ENCODE data around the gene SASH1.

SASH1 gene

DNA sequence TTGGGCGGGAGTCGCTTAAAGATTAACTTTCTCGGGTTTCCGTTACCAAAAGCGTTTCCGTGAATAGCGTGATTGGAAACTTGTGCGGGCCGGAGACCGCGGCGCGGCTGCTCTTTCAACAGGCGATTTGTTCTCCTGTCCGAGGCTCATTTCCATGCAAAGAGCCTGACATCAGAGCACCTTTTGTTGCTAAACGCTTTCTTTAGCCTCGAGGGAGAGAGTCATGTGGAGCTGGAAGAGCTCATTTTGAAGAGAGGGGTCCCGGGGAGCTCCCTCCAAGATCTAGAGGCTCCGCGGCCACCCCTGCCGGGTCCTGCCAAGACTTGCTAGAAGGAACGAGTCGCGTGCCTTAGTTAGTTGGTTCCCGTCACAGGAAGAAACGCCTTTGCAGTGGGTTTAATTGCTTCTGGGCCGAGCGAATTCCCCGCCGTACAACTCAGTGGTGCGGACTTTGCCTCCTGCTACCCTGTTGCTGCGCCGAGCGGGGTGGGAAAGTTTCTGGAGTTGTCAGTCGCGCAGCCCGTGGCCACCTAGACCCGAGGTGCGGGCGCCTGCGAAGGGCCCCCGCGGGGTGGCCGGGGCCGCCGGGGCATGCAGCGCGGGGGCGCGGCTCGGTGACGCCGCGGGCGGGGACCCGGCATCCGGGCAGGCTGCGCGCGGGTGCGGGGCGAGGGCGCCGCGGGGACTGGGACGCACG, at the start of gene SASH1:
TSS of gene SASH1 (plus strand) at position 489 of the 697 bp plus-strand sequence. CDS start 230 bp downstream, outside the sequence.
- no peak for FAIRE-seq

DNA sequence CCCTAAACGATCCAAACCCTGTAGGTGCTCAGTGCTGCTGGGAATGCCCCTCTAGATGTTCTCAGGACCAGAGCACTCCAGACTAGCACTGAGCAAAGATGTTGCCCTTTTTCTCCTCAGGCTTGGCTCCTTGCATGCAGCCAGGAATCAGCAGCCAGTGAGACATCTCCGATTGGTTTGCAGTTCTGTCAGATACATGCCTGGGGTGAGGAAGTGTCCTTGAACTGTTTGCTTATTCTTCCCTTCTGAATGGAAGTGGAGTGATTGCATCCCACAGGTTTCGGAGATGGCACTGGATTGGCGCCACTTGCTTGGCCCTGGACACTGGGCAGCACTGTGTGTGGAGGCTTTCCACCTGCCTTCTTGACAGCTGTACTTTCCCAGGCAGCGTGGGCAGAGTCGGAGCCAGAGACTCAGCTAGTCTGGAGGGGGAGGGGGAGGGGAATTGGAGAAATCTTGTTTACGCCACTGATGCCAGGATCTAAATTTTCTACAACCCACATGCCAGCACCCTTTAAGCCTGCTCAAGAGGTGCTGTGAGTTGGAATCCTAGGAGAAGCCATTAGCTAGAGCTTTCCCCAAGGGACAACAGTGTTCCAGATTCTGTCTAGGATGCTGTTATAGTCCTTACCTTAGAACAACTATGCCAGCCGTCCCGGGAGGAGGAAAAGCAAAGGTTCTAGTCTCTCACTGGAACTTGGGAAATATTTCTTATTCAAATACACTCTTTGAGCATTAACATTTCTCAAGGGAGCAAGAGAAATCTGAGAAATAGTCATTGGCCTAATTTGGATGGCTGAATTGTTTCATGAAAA, 49.2 kb upstream of the SASH1 start:
- FAIRE-seq: no peak

DNA sequence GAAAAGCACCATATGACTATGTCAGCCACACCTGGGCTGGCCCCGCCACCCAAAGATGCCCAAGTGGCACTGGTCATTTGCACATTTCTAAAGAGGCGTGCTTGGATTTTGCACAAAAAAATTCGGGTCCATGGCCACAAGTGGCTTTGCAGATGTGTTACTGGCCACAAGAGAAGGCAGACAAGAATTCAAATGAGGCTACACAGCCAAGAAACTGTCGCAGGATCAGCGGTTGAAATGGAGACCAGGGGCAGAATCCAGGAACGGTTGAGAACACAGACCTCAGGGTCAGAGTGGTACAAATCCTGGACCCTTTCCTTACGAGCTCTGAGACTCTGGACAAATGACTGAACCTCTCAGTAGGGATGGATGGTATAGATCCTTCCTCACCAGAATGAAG, 48.6 kb upstream of the SASH1 start:
- FAIRE-seq: no peak

DNA sequence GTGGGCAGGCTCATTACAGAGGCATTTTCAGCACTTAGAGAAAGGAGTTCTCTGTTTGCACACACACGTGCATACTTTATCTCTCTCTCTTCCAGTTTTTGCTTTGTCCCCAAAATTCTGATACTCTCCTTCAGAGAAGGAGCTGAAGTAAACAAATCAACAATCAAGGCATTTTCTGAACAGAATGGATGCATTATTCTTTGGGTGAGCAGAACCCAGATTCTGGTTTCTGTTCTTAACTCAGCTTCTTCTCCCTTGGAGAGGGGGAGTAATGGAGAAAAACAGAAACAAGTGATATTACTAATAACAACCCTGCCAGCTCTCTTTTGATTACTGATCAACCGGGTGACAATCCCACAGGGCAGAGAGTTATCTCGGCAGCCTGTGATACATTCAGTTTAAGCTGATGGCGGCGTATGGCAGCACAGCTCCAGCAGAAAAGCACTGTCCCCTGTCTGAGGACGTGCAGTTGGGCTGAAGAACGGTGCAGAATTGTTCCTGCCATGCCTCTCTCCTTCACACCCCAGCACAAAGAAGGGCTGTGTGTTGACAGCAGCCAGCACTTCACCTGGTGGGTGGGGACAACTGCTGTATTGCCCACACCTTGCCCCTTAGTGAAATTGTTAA, 47.3 kb upstream of the SASH1 start:
- no peak for FAIRE-seq

DNA sequence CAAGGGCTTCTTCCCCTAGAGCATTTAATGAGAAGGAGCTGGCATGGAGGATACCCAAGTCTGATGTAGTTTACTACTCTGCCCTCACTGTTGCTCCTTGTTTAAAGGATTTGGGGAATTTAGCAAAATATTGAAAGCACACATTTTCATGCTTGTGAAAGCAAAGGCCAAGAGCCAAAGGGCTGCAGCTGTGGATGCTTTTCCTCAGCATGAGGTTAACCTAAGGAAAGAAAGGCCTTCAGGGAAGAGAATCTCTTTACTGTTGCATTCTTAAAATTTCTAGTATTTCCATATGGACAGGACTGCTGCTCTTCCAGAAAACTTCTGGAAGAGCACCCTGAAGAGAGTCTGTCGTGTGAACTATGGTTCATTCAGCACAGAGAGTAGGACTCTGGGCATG, 45.9 kb upstream of the SASH1 start:
- no peak for FAIRE-seq

DNA sequence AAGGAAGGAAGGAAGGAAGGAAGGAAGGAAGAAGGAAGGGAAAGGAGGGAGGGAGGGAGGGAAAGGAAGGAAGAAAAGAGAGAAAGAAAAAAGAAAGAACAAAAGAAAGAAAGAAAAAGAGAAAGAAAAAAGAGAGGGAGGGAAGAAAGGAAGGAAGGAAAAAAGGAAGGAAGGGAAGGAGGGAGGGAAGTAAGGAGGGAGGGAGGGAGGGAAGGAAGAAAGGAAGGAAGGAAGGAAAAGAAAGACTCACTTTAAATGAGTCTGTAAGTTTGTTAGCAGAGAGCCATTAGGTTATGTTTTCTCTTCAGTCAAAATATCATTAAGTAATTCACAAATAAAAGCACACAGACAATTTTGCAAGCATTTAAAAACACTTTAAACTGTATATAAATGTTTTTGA, 44.0 kb upstream of the SASH1 start:
- no peak for FAIRE-seq

DNA sequence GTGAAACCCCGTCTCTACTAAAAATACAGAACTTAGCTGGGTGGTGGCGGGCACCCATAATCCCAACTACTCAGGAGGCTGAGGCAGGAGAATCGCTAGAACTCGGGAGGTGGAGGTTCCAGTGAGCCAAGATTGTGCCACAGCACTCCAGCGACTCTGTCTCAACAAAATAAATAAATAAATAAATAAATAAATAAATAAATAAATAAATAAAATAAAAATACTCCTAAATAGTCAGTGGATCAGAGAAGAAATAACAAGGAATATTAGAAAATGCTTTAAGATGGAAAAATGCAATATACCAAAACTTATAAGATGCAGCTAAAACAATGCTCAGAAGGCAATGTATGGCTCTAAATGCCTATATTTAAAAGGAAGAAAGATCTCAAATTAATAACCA, 39.0 kb upstream of the SASH1 start:
- no peak for FAIRE-seq

DNA sequence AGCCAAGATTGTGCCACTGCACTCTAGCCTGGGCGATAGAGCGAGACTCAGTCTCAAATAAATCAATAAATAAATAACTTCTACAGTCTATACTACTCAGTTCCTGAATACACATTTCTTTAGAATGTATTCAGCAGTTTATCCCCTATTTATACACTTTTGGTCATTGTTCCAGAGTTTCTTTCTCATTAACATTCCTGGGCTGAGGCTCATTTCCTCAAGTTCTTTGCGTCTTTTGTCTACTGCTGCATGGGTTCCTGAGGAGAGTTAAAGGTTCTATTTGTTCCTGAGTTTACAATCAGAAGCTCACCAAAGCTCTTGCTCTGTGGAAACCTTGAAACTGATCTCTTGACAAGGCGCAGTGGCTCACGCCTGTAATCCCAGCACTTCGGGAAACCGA, 37.7 kb upstream of the SASH1 start:
- FAIRE-seq: no peak

DNA sequence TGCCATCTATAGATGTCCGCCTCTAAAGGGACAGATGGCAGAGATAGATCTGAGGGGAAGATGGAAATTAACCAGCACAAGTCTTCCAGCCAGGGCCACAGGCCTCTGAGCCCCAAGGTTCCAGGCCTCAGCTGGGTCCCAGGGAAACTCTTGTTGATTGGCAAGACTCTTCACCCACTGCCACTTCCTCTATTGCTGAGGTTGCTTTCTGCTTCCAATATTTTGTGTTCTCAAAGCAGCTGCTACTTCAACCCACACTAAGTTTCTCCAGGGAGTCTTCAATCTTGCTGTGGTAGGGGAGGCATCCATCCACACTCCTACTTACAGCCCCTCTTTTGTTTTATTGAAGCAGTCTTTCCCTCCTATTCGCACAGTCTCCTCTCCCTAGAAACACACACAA, 36.4 kb upstream of the SASH1 start:
- FAIRE-seq: no peak

DNA sequence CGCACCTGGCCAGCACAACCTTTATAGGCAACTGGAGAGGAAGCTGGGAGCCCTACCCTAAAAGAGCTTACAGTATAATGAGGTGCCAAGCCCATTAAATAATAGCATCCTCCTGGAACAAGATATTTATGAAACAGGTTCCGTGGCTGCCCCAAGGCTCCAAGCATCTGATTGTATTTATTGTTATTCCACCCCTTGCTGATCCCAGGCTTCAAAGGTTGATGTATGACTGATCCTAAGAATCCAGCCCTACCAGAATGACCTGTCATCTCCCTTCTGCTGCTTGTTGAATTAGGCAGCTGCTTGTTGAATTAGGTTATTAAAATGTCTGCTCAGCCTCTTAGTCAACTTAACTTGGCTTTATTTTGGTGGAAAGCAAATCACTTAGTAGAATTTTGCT, 35.2 kb upstream of the SASH1 start:
- FAIRE-seq: no peak

DNA sequence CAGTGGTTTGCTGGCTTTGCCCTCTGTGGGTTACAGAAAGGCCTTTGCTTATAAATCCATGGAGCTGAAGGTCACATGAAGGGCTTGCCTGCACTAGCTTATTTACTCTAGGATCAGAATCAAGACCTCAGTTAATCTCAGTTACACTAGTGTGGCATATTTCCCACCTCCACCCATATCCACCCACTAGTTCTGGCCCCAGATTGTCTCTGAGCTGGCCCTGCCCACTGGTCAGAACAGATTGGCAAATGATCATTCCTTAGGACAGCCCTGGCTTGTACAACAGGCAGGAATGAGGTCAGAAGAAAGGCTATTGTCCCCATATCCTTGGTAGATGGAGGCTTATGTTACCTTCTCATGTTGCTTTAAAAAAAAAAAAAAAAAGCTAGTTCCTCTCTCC, 33.3 kb upstream of the SASH1 start:
- no peak for FAIRE-seq

DNA sequence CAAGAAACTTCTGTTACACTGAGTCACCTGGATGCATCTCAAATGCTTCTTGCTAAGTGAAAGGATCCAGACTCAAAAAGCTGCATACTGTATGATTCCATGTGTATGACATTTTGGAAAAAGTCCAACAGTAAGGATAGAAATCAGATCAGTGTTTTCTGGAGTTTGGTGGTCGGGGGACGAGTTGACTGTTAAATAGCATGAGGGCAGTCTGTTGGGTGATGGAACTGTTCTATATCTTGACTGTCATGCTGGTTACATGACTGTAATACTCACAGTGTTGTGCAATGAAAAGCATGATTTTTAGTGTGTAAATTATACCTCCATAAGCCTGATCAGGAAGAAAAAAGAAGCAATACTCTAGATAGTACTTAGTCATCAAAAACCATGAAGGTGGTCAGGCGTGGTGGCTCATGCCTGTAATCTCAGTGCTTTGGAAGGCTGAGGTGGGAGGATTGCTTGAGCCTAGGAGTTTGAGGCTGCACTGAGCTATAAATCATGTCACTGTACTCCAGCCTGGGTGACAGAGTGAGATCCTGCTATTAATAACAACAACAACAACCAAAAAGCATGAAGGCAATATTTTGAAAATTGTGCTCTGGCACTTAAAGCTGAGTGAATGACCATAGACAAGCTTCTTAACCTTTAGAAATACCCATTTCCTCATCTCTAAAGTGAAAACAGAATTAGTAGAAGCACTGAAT, 30.5 kb upstream of the SASH1 start:
- no peak for FAIRE-seq

DNA sequence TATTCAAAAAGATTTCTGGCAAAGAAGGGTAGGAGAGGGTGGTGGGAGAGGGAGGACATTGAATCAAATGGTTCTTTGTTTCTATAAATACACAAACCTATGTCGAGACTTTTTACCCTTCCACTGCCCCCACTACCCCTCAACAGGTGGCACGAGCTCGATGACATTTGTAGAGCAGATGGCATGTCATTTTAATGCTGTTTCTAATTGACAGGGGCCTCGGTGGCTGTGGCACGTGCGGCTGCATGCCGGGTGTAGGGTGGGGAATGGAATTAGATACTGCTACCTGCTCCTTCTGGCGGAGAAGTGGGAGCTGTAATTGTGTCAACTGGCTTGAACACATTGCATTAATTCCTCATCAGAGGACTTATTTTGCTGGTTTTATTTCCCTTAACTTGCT, 29.1 kb upstream of the SASH1 start:
- no peak for FAIRE-seq

DNA sequence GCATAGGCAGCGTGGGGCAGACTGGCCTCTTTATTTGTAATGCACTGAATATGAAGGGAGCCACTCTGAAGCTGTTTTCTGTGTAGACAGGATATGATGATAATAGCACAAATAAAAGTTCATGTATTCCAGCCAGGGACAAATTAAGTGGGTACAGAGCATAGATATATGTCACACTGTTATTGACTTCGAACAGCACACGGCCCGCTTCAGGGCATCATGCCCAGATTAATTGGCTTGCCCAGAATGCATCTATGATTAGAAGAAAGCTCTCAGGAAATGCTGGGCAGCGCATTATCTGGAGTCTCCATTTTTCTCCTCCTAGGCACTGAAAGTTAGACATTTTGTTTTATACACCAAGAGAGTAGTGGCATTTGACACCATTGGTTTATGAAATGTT, 26.3 kb upstream of the SASH1 start:
- no peak for FAIRE-seq

DNA sequence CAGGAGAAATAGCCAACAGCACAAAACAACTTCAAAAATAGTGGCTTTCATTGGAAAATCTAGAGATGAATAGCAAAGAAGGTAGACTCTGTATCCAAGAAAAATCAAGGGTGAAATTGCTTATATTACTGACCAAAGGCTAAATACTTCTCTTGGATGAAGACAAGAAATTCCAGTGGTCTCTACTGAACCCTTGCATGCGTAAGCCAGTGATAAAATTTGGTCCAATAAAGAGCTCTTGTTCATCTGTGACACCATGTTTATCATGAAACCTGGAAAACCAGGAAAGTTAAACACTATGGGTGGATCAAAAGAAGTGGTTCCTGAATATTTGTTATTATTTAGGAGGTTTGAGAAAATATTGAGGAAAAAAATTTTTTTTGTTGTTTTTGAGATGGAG, 25.6 kb upstream of the SASH1 start:
- no peak for FAIRE-seq

DNA sequence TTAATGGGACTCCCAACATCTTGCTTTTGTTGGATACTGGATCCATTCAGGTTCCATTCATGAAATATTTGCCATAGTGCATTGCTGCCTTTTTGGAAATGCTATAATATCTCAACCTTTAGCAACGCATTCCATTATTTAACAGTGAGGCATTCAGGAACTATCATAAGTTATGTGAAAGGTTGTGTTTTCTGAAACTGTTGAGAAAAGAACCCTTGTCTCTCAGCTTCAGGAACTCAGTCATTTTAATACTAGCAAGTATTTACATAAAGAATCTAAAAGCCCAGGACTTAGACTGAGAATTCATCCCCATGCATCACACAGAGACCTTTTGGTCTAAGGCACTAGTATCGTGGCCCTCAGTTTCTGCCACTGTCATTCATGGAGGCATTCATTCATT, 24.9 kb upstream of the SASH1 start:
- FAIRE-seq: no peak

DNA sequence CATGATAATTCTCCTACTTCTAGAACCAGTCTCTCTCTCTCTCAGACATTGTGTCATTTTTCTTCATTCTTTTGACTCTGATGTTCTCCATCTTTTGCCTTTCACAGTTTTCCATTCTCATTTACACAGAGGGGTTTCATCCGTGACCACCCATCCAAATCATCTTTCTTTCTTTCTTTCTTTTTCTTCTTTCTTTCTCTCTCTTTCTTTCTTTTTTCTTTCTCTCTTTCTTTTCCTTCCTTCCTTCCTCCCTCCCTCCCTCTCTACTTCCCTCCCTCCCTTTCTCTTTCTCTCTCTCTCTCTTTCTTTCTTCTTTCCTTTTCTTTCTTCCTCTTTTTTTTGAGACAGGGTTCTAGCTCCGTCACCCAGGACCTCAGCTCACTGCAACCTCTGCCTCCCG, 19.9 kb upstream of the SASH1 start:
- FAIRE-seq: no peak

DNA sequence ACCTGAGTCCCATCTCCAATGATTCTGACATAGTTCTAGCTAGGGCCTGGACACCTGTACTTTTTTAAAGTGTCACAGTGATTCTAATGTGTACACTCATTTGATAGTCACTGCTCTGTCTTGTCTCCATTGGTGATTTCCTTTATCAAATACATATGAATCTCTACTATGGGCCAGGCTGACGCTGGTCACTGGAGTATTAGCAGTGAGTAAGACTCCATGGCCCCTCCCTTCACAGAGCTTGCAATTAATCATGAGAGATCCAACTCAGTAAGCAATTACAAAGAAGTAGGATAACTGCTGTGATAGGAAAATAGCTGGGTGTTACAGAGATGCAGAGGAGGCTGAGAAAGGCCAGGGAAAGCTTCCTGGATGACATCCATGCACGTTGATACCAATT, 19.3 kb upstream of the SASH1 start:
- no peak for FAIRE-seq

DNA sequence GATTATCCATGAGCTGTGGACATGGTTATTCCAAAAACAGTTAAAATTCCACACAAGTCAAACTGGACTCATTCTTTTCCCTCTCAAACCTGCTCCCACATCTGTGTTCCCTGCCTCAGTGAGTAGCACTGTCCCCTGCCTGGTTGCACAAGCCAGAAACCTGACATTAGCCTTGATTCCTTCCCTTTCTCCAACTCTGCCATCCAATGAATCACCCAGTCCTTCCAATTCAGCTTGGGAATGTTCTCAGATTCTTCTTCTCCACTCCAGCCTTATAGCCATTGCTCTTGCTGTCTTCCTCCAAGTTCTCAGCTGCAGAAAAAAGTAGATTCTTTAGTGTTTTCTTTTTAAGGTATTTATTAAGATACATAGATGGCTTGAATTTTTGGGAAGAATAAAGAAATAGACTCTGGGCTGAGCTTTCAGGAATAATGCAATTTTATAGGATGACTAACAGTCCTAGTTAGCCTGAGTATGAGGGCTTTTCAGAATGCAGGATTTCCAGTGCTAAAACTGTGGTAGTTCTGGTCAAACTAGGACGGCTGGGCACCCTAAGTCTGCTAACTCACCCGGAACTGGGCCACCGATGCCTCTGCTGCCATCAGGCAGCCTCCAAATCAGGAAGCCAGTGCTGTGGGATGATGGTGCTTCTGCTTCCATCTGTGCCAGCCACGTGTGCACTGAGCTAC, 18.2 kb upstream of the SASH1 start:
- no peak for FAIRE-seq

DNA sequence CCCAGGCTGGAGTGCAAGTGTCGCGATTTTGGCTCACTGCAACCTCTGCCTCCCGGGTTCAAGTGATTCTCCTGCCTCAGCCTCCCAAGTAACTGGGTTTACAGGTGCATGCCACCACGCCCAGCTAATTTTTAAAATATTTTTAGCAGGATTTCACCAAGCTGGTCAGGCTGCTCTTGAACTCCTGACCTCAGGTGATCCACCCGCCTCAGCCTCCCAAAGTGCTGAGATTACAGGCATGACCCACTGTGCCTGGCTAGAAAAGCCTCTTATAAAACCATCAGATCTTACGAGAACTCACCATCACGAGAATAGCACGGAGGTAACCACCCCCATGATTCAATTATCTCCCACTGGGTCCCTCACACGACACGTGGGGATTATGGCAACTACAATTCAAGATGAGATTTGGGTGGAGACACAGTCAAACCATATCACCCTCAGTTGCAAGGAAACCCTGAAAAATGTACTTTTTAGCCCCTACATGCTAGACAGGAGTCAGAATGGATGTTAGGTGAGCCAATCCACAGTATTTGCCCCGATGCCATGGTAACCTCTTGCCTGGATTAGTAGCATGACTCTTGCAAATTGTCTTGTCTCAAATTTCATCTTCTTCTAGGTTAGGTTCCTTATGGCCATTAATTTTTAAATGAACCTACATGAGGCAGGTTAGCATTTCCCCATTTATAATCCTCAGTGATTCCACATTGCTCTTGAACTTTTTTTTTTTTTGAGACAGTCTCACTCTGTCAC, 17.1 kb upstream of the SASH1 start:
- FAIRE-seq: no peak

DNA sequence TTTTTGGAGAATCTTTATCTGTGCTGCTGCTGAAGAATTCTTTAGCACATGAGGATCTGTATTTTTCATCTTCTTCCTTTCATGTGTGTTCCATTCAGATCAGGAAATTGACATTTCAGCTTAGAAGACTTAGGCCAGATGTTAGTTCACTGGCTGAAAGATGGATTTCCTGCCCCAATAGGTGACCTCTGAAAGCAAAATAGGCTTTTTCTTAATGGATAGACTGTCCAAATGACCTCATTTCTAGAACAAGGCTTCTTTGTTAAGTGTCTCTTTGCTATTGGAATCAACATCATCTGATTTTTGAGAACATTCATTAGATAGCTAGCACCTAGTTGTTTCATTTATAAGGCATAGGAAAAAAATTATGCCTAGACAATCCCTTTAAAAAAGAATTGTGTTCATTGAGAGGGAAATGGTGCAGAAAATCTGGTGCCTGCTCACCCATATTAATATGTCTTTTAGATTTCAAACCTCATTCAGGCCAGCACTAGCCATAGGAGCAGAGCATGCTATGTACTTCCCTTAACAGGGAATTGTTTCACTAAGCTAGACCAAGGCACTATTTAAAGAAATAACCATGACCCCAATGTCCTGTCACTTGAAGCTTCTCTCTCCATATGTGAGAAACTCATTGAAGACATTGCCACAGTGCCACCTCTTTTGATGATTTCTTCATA, 13.6 kb upstream of the SASH1 start:
- no peak for FAIRE-seq
